ENCODE measurements around the gene PDILT.

Gene PDILT

GRCh38 chr16:20415541-20415940 is 11.0 kb upstream of the PDILT start:
- TF ChIP-seq MAX (IDR thresholded peaks at IDR 0.05) (no peak), YY1 (IDR thresholded peaks at IDR 0.05; ENCODE audit: low read depth) (no peak), TEAD4 (IDR thresholded peaks at IDR 0.05) (no peak), CEBPB (IDR thresholded peaks at IDR 0.05) (no peak), FOXM1 (IDR thresholded peaks at IDR 0.05; ENCODE audit: borderline replicate concordance, low read depth) (no peak), NFIC (IDR thresholded peaks at IDR 0.05) (no peak), ZBTB7A (IDR thresholded peaks at IDR 0.05; ENCODE audit: low read depth) (no peak), CREB1 (IDR thresholded peaks at IDR 0.05; ENCODE audit: low read depth) (no peak), TCF12 (IDR thresholded peaks at IDR 0.05; ENCODE audit: low read depth) (no peak)

GRCh38 chr16:20411055-20411454 is 6.5 kb upstream of the PDILT start:
- TF ChIP-seq NFIC (IDR thresholded peaks at IDR 0.05) = no peak

GRCh38 chr16:20410121-20410723 is 5.7 kb upstream of the PDILT start:
- TF ChIP-seq EGR1 (IDR thresholded peaks at IDR 0.05) (no peak), TAF1 (IDR thresholded peaks at IDR 0.05; ENCODE audit: low read depth) (no peak), TEAD4 (IDR thresholded peaks at IDR 0.05) (no peak), MAX (IDR thresholded peaks at IDR 0.05) (no peak), EP300 (IDR thresholded peaks at IDR 0.05; ENCODE audit: borderline replicate concordance) (no peak), USF1 (IDR thresholded peaks at IDR 0.05) (no peak), TCF12 (IDR thresholded peaks at IDR 0.05; ENCODE audit: low read depth) (no peak), CEBPB (IDR thresholded peaks at IDR 0.05) (no peak), RAD21 (IDR thresholded peaks at IDR 0.05; ENCODE audit: low read depth) (no peak), ZBTB7A (IDR thresholded peaks at IDR 0.05; ENCODE audit: low read depth) (no peak), YY1 (IDR thresholded peaks at IDR 0.05; ENCODE audit: low read depth) (no peak), FOXM1 (IDR thresholded peaks at IDR 0.05; ENCODE audit: borderline replicate concordance, low read depth) (no peak), CREB1 (IDR thresholded peaks at IDR 0.05; ENCODE audit: low read depth) (no peak), REST (IDR thresholded peaks at IDR 0.05; ENCODE audit: low read depth) (no peak)

- TF ChIP-seq RAD21 (IDR thresholded peaks at IDR 0.05; ENCODE audit: low read depth) (no peak), EGR1 (IDR thresholded peaks at IDR 0.05) (no peak), YY1 (IDR thresholded peaks at IDR 0.05; ENCODE audit: low read depth) (no peak), NFIC (IDR thresholded peaks at IDR 0.05) (no peak), TAF1 (IDR thresholded peaks at IDR 0.05; ENCODE audit: low read depth) (no peak), FOXM1 (IDR thresholded peaks at IDR 0.05; ENCODE audit: borderline replicate concordance, low read depth) (no peak), MAX (IDR thresholded peaks at IDR 0.05) (no peak), USF1 (IDR thresholded peaks at IDR 0.05) (no peak), CREB1 (IDR thresholded peaks at IDR 0.05; ENCODE audit: low read depth) (no peak), REST (IDR thresholded peaks at IDR 0.05; ENCODE audit: low read depth) (no peak), TEAD4 (IDR thresholded peaks at IDR 0.05) (no peak), CEBPB (IDR thresholded peaks at IDR 0.05) (no peak), TCF12 (IDR thresholded peaks at IDR 0.05; ENCODE audit: low read depth) (no peak), ZBTB7A (IDR thresholded peaks at IDR 0.05; ENCODE audit: low read depth) (no peak), EP300 (IDR thresholded peaks at IDR 0.05; ENCODE audit: borderline replicate concordance) (no peak)
Observed at GRCh38 chr16:20409398-20410120, 5.0 kb upstream of the PDILT start, which contains the start of gene ACSM5. Gene ACSM5, plus strand, starts transcription at chr16:20409534. Its CDS starts 1,951 bp downstream, at chr16:20411485.

- TF ChIP-seq NFIC (IDR thresholded peaks at IDR 0.05) (no peak), ZBTB7A (IDR thresholded peaks at IDR 0.05; ENCODE audit: low read depth) (no peak), RAD21 (IDR thresholded peaks at IDR 0.05; ENCODE audit: low read depth) (no peak), TCF12 (IDR thresholded peaks at IDR 0.05; ENCODE audit: low read depth) (no peak), CREB1 (IDR thresholded peaks at IDR 0.05; ENCODE audit: low read depth) (no peak), TEAD4 (IDR thresholded peaks at IDR 0.05) (no peak), FOXM1 (IDR thresholded peaks at IDR 0.05; ENCODE audit: borderline replicate concordance, low read depth) (no peak), REST (IDR thresholded peaks at IDR 0.05; ENCODE audit: low read depth) (no peak)
Observed at GRCh38 chr16:20402651-20403050, 1.9 kb downstream of the PDILT start.
